ENCODE data around the gene TRIM37. TPM values are rescaled to one million over a fixed set of nuclear protein-coding genes. Genes with fewer than 3 reads are reported as not detected.

The TRIM37 gene
- polyA plus RNA-seq, 1 of the 3 experiments (the other 2 are of a cell fraction): 20.5 TPM

- peak; percentile 72 for TF ChIP-seq TAF1 (IDR thresholded peaks at IDR 0.05; ENCODE audit: borderline replicate concordance, low read depth, low read length)
- TF ChIP-seq TCF12 (IDR thresholded peaks at IDR 0.05): no peak; the same call in 1 of the 2 replicates
- peak; percentile 97 for TF ChIP-seq TEAD4 (IDR thresholded peaks at IDR 0.05; ENCODE audit: borderline replicate concordance, insufficient read depth)
These were observed 48.2 kb upstream of the TRIM37 start, which contains the start of gene SKA2 (continued) for GRCh38 chr17:59154721-59155438.

- Histone ChIP-seq H3K79me2 (ENCODE audit: insufficient read depth) (peaks cover 86% of the 10 kb centered on the region), H3F3A (replicated peaks; ENCODE audit: insufficient read depth) (peaks cover 40% of the 10 kb centered on the region), H3K4me3 (ENCODE audit: low read depth in 2 of 2, low read length in 1 of 2) (peak overlapping the region; percentile 80 to 81), H3K36me3 (replicated peaks in 1 of 2; ENCODE audit: control insufficient read depth in 1 of 2, insufficient read depth in 2 of 2, low read length in 1 of 2) (peaks cover 0 to 4% of the 10 kb centered on the region in 2 experiments), H2AFZ (ENCODE audit: low read depth) (peak overlapping the region; percentile 76), H3K9me3 (no peaks in the 10 kb centered on the region), H3K27me3 (ENCODE audit: insufficient read depth) (no peaks in the 10 kb centered on the region), H4K20me1 (ENCODE audit: insufficient read depth) (no peaks in the 10 kb centered on the region), H3K4me2 (peak overlapping the region; percentile 89), H3K4me1 (ENCODE audit: control insufficient read depth in 1 of 2, insufficient read depth in 2 of 2, low read depth in 1 of 2, low read length in 1 of 2) (peaks cover 13 to 23% of the 10 kb centered on the region in 2 experiments; a peak in 3 of 4 replicates), H3K27ac (ENCODE audit: low read depth in 2 of 2, low read length in 1 of 2) (peak overlapping the region; percentile 85 to 95), H3K9ac (peak overlapping the region; percentile 87), H3K9me2 (no peaks in the 10 kb centered on the region)
- ChIA-PET POLR2A (interaction anchor here (0.6 to 1.4 kb wide), 2 partner anchors 48 to 1147 kb away, joined by 3 to 8 read pairs; partner anchors contain the start of gene TRIM37), CTCF (interaction anchor here (1.2 to 2.3 kb wide), 3 partner anchors 9 to 17 kb away, joined by 3 to 8 read pairs (median 4); no protein-coding TSS in a partner anchor)
- 2% methylated on average over 25 of the region's 25 CpGs for WGBS (ENCODE audit: low lambda C conversion rate)
- TF ChIP-seq MAX (IDR thresholded peaks at IDR 0.05; ENCODE audit: low read depth) (no peak), MXI1 (IDR thresholded peaks at IDR 0.05; ENCODE audit: low read depth, low read length) (peak; percentile 68; the same call in 1 of the 2 replicates), FOXJ3 (CRISPR knock-in tag; IDR thresholded peaks at IDR 0.05) (no peak)
- peak; percentile 53 for DNase-seq
These were observed 47.6 kb upstream of the TRIM37 start for GRCh38 chr17:59154292-59154720.

GRCh38 chr17:59152925-59153324 is 46.2 kb upstream of the TRIM37 start:
- peak overlapping the region; percentile 87; the same call in 1 of the 2 replicates for H3K9ac ChIP-seq
- H3K4me2 ChIP-seq: peak overlapping the region; percentile 89
- H3K9me2 ChIP-seq: no peaks in the 10 kb centered on the region
- peak overlapping the region; percentile 80 to 81; a peak in 3 of 4 replicates for H3K4me3 ChIP-seq (ENCODE audit: low read depth in 2 of 2, low read length in 1 of 2)
- WGBS (ENCODE audit: low lambda C conversion rate): 20% methylated on average over 1 of the region's 1 CpG
- peaks cover 0 to 1% of the 10 kb centered on the region in 2 experiments for H3K36me3 ChIP-seq (replicated peaks in 1 of 2; ENCODE audit: control insufficient read depth in 1 of 2, insufficient read depth in 2 of 2, low read length in 1 of 2)
- peaks cover 13 to 22% of the 10 kb centered on the region in 2 experiments; a peak in 3 of 4 replicates for H3K4me1 ChIP-seq (ENCODE audit: control insufficient read depth in 1 of 2, insufficient read depth in 2 of 2, low read depth in 1 of 2, low read length in 1 of 2)
- H4K20me1 ChIP-seq (ENCODE audit: insufficient read depth): no peaks in the 10 kb centered on the region
- peaks cover 86% of the 10 kb centered on the region for H3K79me2 ChIP-seq (ENCODE audit: insufficient read depth)
- peak overlapping the region; percentile 76; the same call in 1 of the 2 replicates for H2AFZ ChIP-seq (ENCODE audit: low read depth)
- ChIA-PET CTCF (interaction anchor here (1.1 to 1.2 kb wide), 2 partner anchors 20 to 61 kb away, joined by 3 to 5 read pairs; no protein-coding TSS in a partner anchor), POLR2A (no interaction called here)
- H3K27me3 ChIP-seq (ENCODE audit: insufficient read depth): no peaks in the 10 kb centered on the region
- H3K9me3 ChIP-seq: no peaks in the 10 kb centered on the region
- H3F3A ChIP-seq (replicated peaks; ENCODE audit: insufficient read depth): peaks cover 46% of the 10 kb centered on the region
- TF ChIP-seq ELF1 (IDR thresholded peaks at IDR 0.05) (no peak), GABPA (IDR thresholded peaks at IDR 0.05; ENCODE audit: low read depth) (no peak), USF2 (IDR thresholded peaks at IDR 0.05; ENCODE audit: borderline replicate concordance, low read depth, low read length) (no peak), MXI1 (IDR thresholded peaks at IDR 0.05; ENCODE audit: low read depth, low read length) (no peak)
- no peak for DNase-seq
- H3K27ac ChIP-seq (ENCODE audit: low read depth in 2 of 2, low read length in 1 of 2): peak overlapping the region; percentile 85 to 95; a peak in 3 of 4 replicates
